ENCODE results near the gene C5orf46.

- TF ChIP-seq CTCF (IDR thresholded peaks at IDR 0.05; ENCODE audit: borderline replicate concordance, extremely low read depth, low read length, poor library complexity, severe bottlenecking): no peak
- no peak for TF ChIP-seq EZH2 (IDR thresholded peaks at IDR 0.05; ENCODE audit: borderline replicate concordance, low read depth, low read length, severe bottlenecking)
Measured at GRCh38 chr5:147845618-147846017, 60.7 kb downstream of the C5orf46 start.
